MM.1S (cell line): ENCODE measurements around the gene MRPL46.

Experiments used
- DNase-seq: peaks from one replicate; pipeline ENCODE4 v3.0.0-alpha.2; 2015
- H2AFZ ChIP-seq: fragments of 300-600 bp; sonication (generic); 2 replicates; pipeline ENCODE4 v1.6.0; 2016; ENCODE audit warnings: antibody characterized with exemption, low read length
- H3F3A ChIP-seq: fragments of 300-600 bp; sonication (generic); 2 replicates; pipeline ENCODE4 v1.6.1; 2016; ENCODE audit warnings: mild to moderate bottlenecking, antibody characterized with exemption, low read length, moderate library complexity, mixed read lengths; ENCODE audit not compliant: insufficient read depth
- H3K27ac ChIP-seq: fragments of 300-600 bp; sonication (generic); 2 replicates; pipeline ENCODE4 v1.5.1; 2016; ENCODE audit warnings: mild to moderate bottlenecking, low read length
- H3K27me3 ChIP-seq: fragments of 300-600 bp; sonication (generic); replicated peaks from 2 replicates; pipeline ENCODE4 v1.6.0; 2016; ENCODE audit warnings: low read length; ENCODE audit not compliant: insufficient read depth
- H3K36me3 ChIP-seq: fragments of 300-600 bp; sonication (generic); replicated peaks from 2 replicates; pipeline ENCODE4 v1.6.1; 2016; ENCODE audit warnings: mild to moderate bottlenecking, low read length, mixed read lengths; ENCODE audit not compliant: insufficient read depth
- H3K4me1 ChIP-seq: fragments of 300-600 bp; sonication (generic); 2 replicates; pipeline ENCODE4 v1.6.1; 2016; ENCODE audit warnings: low read length, mixed read lengths
- H3K4me2 ChIP-seq: fragments of 300-600 bp; sonication (generic); 2 replicates; pipeline ENCODE4 v1.6.0; 2016; ENCODE audit warnings: low read depth, low read length
- H3K4me3 ChIP-seq: fragments of 300-600 bp; sonication (generic); 2 replicates; pipeline ENCODE4 v1.5.1; 2016; ENCODE audit warnings: low read length, mixed read lengths
- H3K79me2 ChIP-seq: fragments of 300-600 bp; sonication (generic); 2 replicates; pipeline ENCODE4 v1.6.1; 2016; ENCODE audit warnings: mixed run types, low read length, mixed read lengths
- H3K9ac ChIP-seq: fragments of 300-600 bp; sonication (generic); 2 replicates; pipeline ENCODE4 v1.6.1; 2016; ENCODE audit warnings: low read length, mixed read lengths
- H3K9me2 ChIP-seq: fragments of 300-600 bp; sonication (generic); replicated peaks from 2 replicates; pipeline ENCODE4 v1.6.1; 2016; ENCODE audit warnings: mild to moderate bottlenecking, low read length, mixed read lengths; ENCODE audit not compliant: insufficient read depth
- H3K9me3 ChIP-seq: fragments of 300-600 bp; sonication (generic); replicated peaks from 2 replicates; pipeline ENCODE4 v1.6.1; 2016; ENCODE audit warnings: mild to moderate bottlenecking, low read length, mixed read lengths; ENCODE audit not compliant: insufficient read depth
- H4K20me1 ChIP-seq: fragments of 300-600 bp; sonication (generic); 2 replicates; pipeline ENCODE4 v1.6.1; 2016; ENCODE audit warnings: mild to moderate bottlenecking, low read length, moderate library complexity, mixed read lengths; ENCODE audit not compliant: insufficient read depth
- EZH2 ChIP-seq: fragments of 300-600 bp; sonication (generic); optimal IDR thresholded peaks from 2 replicates; pipeline ENCODE3; 2017; ENCODE audit warnings: low read depth, mild to moderate bottlenecking, antibody characterized with exemption, low read length, mixed read lengths
- EZH2phosphoT487 ChIP-seq: fragments of 300-600 bp; sonication (generic); IDR thresholded peaks from 2 replicates; pipeline ENCODE4 v1.6.1; 2018; ENCODE audit warnings: antibody characterized with exemption, low read length
- TF ChIP-seq, protein P1 (sequence below): fragments of 300-600 bp; sonication (generic); IDR thresholded peaks from 2 replicates; pipeline ENCODE4 v1.5.1; 2016; ENCODE audit warnings: antibody characterized with exemption, low read length, mixed read lengths

The MRPL46 gene

GRCh38 chr15:88467073-88467934 lies at the start of gene MRPL46, which contains the start of gene MRPS11:
Gene MRPL46 (minus strand): TSS chr15:88467388. CDS start chr15:88467377, 11 bp downstream.
Gene MRPS11 (plus strand): TSS chr15:88467708. CDS start chr15:88467718, 10 bp downstream.
- H3K4me2 ChIP-seq, result peak within 1 kb of the TSS; percentile 88
- no peak for TF ChIP-seq EZH2
- no peak for TF ChIP-seq EZH2phosphoT487
- TF ChIP-seq, protein P1, sequence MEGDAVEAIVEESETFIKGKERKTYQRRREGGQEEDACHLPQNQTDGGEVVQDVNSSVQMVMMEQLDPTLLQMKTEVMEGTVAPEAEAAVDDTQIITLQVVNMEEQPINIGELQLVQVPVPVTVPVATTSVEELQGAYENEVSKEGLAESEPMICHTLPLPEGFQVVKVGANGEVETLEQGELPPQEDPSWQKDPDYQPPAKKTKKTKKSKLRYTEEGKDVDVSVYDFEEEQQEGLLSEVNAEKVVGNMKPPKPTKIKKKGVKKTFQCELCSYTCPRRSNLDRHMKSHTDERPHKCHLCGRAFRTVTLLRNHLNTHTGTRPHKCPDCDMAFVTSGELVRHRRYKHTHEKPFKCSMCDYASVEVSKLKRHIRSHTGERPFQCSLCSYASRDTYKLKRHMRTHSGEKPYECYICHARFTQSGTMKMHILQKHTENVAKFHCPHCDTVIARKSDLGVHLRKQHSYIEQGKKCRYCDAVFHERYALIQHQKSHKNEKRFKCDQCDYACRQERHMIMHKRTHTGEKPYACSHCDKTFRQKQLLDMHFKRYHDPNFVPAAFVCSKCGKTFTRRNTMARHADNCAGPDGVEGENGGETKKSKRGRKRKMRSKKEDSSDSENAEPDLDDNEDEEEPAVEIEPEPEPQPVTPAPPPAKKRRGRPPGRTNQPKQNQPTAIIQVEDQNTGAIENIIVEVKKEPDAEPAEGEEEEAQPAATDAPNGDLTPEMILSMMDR, result no peak
- no peaks in the 10 kb centered on the region for H3F3A ChIP-seq
- H3K36me3 ChIP-seq, result 0 out of 2 replicates have a peak, but pooled peaks cover 7% of the 10 kb centered on the region
- H4K20me1 ChIP-seq, result no peaks in the 10 kb centered on the region
- H3K27ac ChIP-seq, result peak within 1 kb of the TSS; percentile 60
- H3K4me1 ChIP-seq, result peaks cover 11% of the 10 kb centered on the region
- H2AFZ ChIP-seq, result peak within 1 kb of the TSS; percentile 72
- peak; percentile 89 for DNase-seq
- H3K4me3 ChIP-seq, result peak within 1 kb of the TSS; percentile 89
- H3K27me3 ChIP-seq, result no peaks in the 10 kb centered on the region
- H3K9me2 ChIP-seq, result no peaks in the 10 kb centered on the region
- H3K79me2 ChIP-seq, result peaks cover 57% of the 10 kb centered on the region
- no peaks in the 10 kb centered on the region for H3K9me3 ChIP-seq
- H3K9ac ChIP-seq, result peak within 1 kb of the TSS; percentile 77

DNA sequence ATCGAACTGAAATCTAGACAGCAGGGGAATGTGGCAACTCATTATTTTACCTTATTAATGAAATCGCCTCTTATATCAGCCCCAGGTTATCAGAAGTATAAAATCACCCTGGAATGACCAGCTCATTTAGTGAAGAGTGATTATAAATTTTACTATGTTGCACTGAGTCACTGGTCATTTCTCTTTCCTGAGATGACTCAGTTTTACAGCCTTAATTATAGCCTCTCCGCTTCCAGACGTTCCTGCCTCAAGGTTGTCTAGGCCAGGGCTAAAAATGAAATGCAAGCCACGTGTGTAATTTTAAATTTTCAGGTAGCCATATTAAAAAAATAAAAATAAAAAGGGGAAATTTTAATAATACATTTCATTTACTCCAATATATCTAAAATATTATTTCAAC lies 46.0 kb upstream of the MRPL46 start:
- no peak for DNase-seq
- Histone ChIP-seq H3F3A (peaks cover 16% of the 10 kb centered on the region), H3K36me3 (no peaks in the 10 kb centered on the region; the same call in 1 of the 2 replicates), H2AFZ (no peak overlapping the region), H3K79me2 (no peaks in the 10 kb centered on the region), H3K4me3 (no peak overlapping the region), H3K27ac (no peak overlapping the region), H3K9ac (no peak overlapping the region), H3K9me3 (no peaks in the 10 kb centered on the region), H3K27me3 (no peaks in the 10 kb centered on the region), H3K4me2 (no peak overlapping the region), H3K9me2 (no peaks in the 10 kb centered on the region), H3K4me1 (peaks cover 23% of the 10 kb centered on the region), H4K20me1 (no peaks in the 10 kb centered on the region)
- TF ChIP-seq EZH2 (no peak), EZH2phosphoT487 (no peak)
- TF ChIP-seq, protein P1, result no peak

- no peaks in the 10 kb centered on the region for H3K9me3 ChIP-seq
Measured at GRCh38 chr15:88512601-88513000, 45.4 kb upstream of the MRPL46 start.

More at GRCh38 chr15:88512601-88513000, 45.4 kb upstream of the MRPL46 start:
- Histone ChIP-seq H3K4me2 (no peak overlapping the region), H2AFZ (no peak overlapping the region), H3K36me3 (no peaks in the 10 kb centered on the region; the same call in 1 of the 2 replicates), H3K4me1 (peaks cover 24% of the 10 kb centered on the region), H3F3A (peaks cover 16% of the 10 kb centered on the region), H3K9ac (no peak overlapping the region), H4K20me1 (no peaks in the 10 kb centered on the region), H3K79me2 (no peaks in the 10 kb centered on the region), H3K27ac (no peak overlapping the region), H3K4me3 (no peak overlapping the region), H3K27me3 (no peaks in the 10 kb centered on the region), H3K9me2 (no peaks in the 10 kb centered on the region)
- TF ChIP-seq, protein P1, result no peak
- no peak for TF ChIP-seq EZH2
- TF ChIP-seq EZH2phosphoT487, result no peak
- no peak for DNase-seq
